ENCODE data around the gene MBLAC2. TPM values are rescaled to one million over a fixed set of nuclear protein-coding genes. Genes with fewer than 3 reads are reported as not detected.

MBLAC2 gene
- total and polyA plus RNA-seq, 2 experiments from 2014 or later: 4.3 to 8.1 TPM

- H2AFZ ChIP-seq: no peak overlapping the region
- no peak overlapping the region for H3K4me3 Mint-ChIP-seq
Observed at GRCh38 chr5:90484540-90484939, 10.0 kb upstream of the MBLAC2 start.

More at GRCh38 chr5:90484540-90484939, 10.0 kb upstream of the MBLAC2 start:
- Histone ChIP-seq H3K4me2 (peak overlapping the region; percentile 48), H3K27ac (ENCODE audit: low read depth) (peak overlapping the region; percentile 22; the same call in 1 of the 2 replicates), H3K9me2 (ENCODE audit: insufficient read depth) (no peaks in the 10 kb centered on the region), H3K4me3 (no peak overlapping the region), H3K27me3 (ENCODE audit: insufficient read depth) (no peaks in the 10 kb centered on the region), H3K4me1 (ENCODE audit: insufficient read depth) (peaks cover 15% of the 10 kb centered on the region), H4K20me1 (replicated peaks; ENCODE audit: insufficient read depth) (peaks cover 5% of the 10 kb centered on the region; the same call in 1 of the 2 replicates), H3K79me2 (replicated peaks; ENCODE audit: insufficient read depth) (peaks cover 74% of the 10 kb centered on the region), H3F3A (replicated peaks; ENCODE audit: low read depth) (0 out of 2 replicates have a peak, but pooled peaks cover 4% of the 10 kb centered on the region), H3K36me3 (ENCODE audit: insufficient read depth) (peaks cover 34% of the 10 kb centered on the region; the same call in 1 of the 2 replicates)
- Mint-ChIP-seq H3K27ac (peak overlapping the region; percentile 40; the same call in 1 of the 2 replicates), H3K9me3 (no peaks in the 10 kb centered on the region), H3K27me3 (ENCODE audit: insufficient read depth, low read depth, poor library complexity) (peaks cover 3% of the 10 kb centered on the region), H3K36me3 (ENCODE audit: low read depth) (peaks cover 85% of the 10 kb centered on the region), H3K4me1 (peaks cover 42% of the 10 kb centered on the region)
- no peak for TF ChIP-seq ZNF462 (CRISPR knock-in tag; IDR thresholded peaks at IDR 0.05)
- TF ChIP-seq JUNB (IDR thresholded peaks at IDR 0.05; ENCODE audit: unreplicated experiment): no peak
- peak; percentile 40 for DNase-seq (ENCODE audit: low spot score)
- ATAC-seq: peak; percentile 37; the same call in 1 of the 3 replicates

Measured in GM23338 (cell line).